ENCODE measurements around the gene AHCYL1.
"Not testable (repeated sequence)": the region's sequence is repeated elsewhere in the genome, so short reads cannot be mapped to it uniquely, and the experiment has no call there.

Gene AHCYL1

GRCh38 chr1:110018396-110018795 lies 33.8 kb downstream of the AHCYL1 start:
- H3K4me3 ChIP-seq (ENCODE audit: low read depth, low read length): no peak overlapping the region
- TF ChIP-seq CTCF (IDR thresholded peaks at IDR 0.05; ENCODE audit: borderline replicate concordance, insufficient read depth, low read depth, low read length): no peak

- H3K4me3 ChIP-seq (ENCODE audit: low read depth, low read length): no peak overlapping the region
- TF ChIP-seq CTCF (IDR thresholded peaks at IDR 0.05; ENCODE audit: borderline replicate concordance, insufficient read depth, low read depth, low read length): no peak
These were observed 35.2 kb downstream of the AHCYL1 start for GRCh38 chr1:110019770-110020169.

GRCh38 chr1:110021285-110021684 lies 36.7 kb downstream of the AHCYL1 start:
- no peak overlapping the region for H3K4me3 ChIP-seq (ENCODE audit: low read depth, low read length)
- no peak for TF ChIP-seq CTCF (IDR thresholded peaks at IDR 0.05; ENCODE audit: borderline replicate concordance, insufficient read depth, low read depth, low read length)

GRCh38 chr1:110024613-110025012 lies 40.0 kb downstream of the AHCYL1 start:
- TF ChIP-seq CTCF (IDR thresholded peaks at IDR 0.05; ENCODE audit: borderline replicate concordance, insufficient read depth, low read depth, low read length): no peak
- H3K4me3 ChIP-seq (ENCODE audit: low read depth, low read length): no peak overlapping the region

- not testable (repeated sequence) for H3K4me3 ChIP-seq (ENCODE audit: low read depth, low read length)
These were observed 46.1 kb downstream of the AHCYL1 start for GRCh38 chr1:110030687-110031086.

- no peak for TF ChIP-seq CTCF (IDR thresholded peaks at IDR 0.05; ENCODE audit: borderline replicate concordance, insufficient read depth, low read depth, low read length)
- H3K4me3 ChIP-seq (ENCODE audit: low read depth, low read length): no peak overlapping the region
These were observed 47.8 kb downstream of the AHCYL1 start for GRCh38 chr1:110032327-110032726.

- H3K4me3 ChIP-seq (ENCODE audit: low read depth, low read length): no peak overlapping the region
- no peak for TF ChIP-seq CTCF (IDR thresholded peaks at IDR 0.05; ENCODE audit: borderline replicate concordance, insufficient read depth, low read depth, low read length)
These were observed 48.9 kb downstream of the AHCYL1 start for GRCh38 chr1:110033421-110033820.

GRCh38 chr1:110034040-110034450 lies 49.5 kb downstream of the AHCYL1 start:
- TF ChIP-seq CTCF (IDR thresholded peaks at IDR 0.05; ENCODE audit: borderline replicate concordance, insufficient read depth, low read depth, low read length): no peak
- no peak overlapping the region for H3K4me3 ChIP-seq (ENCODE audit: low read depth, low read length)

Measured in GM12875 (cell line).